SH-SY5Y (cell line): ENCODE measurements around the gene GALR3.

Experiments
- GATA2 ChIP-seq: IDR thresholded peaks from 2 replicates; pipeline ENCODE4 v1.6.1; 2011; ENCODE audit warnings: mild to moderate bottlenecking, low read depth, low read length
- GATA3 ChIP-seq: IDR thresholded peaks from 2 replicates; pipeline ENCODE4 v1.6.1; 2011; ENCODE audit warnings: low read depth, mild to moderate bottlenecking, low read length, moderate library complexity

GRCh38 chr22:37804352-37804880 is 18.8 kb upstream of the GALR3 start:
- TF ChIP-seq GATA2 (no peak), GATA3 (no peak)
